Ureter (tissue), 1 donor: Measurements from ENCODE around the gene PRTG. TPM values are rescaled to one million over a fixed set of nuclear protein-coding genes. Genes with fewer than 3 reads are reported as not detected.
"Not testable (repeated sequence)": the region's sequence is repeated elsewhere in the genome, so short reads cannot be mapped to it uniquely, and the experiment has no call there.

Experiments
- DNase-seq: peaks from one replicate; pipeline ENCODE4 v3.0.0-alpha.2; 2020; ENCODE audit warnings: low spot score
- total RNA-seq: library from RNA; stranded (reverse); gene quantifications from one replicate; pipeline ENCODE4 v1.2.4, GENCODE V29; 2023
- donor health status: DM: yes; HTN: yes; CAD: no.

Gene PRTG
- total RNA-seq, 1 donor from 2014 or later, result 3.7 TPM

DNA sequence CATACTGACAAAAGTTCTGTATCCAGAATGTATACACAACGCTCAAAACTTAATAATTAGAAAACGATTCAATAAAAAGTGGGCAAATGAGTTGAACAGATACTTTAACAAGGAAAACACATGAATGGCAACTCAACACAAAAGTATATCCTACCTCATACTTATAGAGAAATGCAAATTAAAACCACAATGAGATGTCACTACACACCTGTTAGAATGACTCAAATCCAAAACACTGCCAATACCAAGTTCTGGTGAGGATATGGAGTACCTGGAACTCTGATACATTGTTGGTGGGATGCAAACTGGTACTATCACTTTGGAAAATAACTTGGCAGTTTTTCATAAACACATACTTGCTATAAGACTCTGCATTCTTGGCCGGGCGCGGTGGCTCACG, 42.1 kb downstream of the PRTG start:
- DNase-seq, result no peak

DNA sequence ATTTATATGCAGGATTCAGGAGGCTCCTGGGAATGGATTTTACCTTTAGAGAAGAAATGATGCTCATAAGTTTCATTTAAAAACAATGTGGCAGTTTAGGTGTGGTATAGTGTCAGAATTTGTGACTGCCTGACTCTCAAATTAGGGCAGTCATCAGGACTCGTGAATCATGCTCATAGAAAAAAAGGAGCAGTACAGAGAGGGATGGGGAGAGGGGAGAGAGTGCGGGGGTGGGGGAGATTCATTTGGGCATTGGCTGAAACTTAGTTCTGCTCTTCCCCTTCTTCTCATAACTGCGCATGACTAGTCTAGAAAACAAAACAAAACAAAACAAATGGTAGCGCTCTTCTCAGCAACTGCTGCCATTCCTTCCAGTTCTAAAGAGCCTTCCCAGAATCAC, 44.3 kb downstream of the PRTG start:
- DNase-seq, result no peak

DNA sequence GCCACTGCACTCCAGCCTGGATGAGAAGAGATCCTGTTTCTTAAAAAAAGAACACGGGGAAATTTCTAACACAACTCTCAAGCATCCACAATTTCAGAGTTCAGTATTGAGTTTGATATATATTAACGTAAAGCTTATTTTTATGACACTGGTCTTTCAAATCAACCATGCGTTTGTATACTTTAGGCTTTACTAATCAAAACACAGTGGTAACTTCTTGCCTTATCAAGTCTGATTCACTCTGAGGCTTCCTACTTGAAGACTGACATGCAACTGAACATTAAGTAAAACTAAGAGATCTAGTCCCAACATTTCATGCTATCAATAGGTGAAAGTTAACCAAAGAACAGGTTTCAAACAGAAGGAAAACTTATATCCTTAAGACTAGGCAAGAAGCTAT, 46.7 kb downstream of the PRTG start:
- DNase-seq, result no peak

DNA sequence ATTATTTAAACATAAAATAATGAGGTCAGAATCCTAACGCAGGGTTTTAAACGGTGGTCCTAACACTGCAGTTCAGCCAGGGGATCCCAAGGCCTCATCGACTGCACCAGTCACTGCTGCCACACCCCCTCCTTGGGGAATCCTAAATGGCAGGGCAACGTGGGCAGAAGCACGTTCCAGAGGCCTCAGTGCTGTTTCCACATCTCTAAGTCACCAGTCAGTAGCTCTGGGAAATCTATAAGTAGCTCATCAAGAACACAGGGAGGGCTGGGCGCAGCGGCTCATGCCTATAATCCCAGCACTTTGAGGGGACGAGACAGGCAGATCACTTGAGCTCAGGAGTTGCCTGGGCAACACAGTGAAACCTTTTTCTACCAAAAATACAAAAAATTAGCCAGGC, 47.5 kb downstream of the PRTG start:
- DNase-seq, result no peak

DNA sequence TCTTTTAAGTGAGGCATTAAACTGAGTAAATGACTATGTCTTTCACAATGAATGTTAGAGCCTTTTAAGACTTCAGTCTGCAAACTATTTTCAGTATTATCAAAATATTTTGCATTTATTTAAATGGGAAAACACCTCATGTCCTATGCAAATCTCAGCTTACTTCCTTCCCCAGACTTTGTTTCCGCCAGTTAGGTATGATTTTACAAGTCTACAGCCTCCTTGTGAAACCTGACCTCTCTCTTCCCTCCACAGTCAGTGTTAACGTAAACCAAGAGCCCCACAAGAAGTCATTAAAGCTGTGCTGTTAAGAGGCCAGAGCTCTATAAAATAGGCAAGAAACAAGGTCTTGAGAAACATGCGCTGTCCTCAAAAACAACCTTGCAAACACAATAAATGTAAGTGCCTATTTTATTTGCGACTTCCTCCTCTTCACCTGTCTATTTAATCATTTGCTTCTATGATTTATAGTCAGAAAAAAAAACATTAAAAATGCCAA, 48.3 kb downstream of the PRTG start:
- DNase-seq, result no peak

DNA sequence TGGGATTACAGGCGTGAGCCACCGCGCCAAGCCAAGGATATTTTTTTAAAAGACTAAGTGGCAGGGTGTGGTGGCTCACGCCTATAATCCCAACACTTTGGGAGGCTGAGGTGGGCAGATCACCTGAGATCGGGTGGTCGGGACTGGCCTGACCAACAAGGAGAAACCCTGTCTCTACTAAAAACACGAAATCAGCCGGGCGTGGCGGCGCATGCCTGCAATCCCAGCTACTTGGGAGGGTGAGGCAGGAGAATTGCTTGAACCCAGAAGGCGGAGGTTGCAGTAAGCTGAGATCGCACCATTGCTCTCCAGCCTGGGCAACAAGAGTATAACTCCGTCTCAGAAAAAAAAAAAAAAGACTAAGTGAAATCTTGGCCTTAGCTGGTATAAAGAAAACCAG, 49.8 kb downstream of the PRTG start:
- DNase-seq, result not testable (repeated sequence)

DNA sequence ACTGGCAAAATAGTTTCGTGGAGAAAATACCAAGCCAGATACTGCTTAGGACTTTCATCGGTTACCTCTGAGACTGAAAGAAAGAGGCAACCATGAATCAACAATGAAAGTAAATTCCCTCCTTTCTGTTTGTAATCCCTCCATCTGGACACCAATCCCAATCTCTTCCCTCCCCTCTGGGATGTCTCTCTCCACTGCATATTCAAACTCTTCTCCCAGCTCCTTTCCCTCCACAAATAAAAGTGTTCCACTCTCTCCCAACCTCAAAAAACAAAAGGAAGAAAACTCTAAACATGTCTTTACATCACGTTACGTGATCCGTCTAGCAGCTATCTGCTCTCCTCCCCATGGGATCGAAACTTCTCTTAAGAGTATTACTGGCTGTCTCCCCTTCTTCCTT, 55.2 kb downstream of the PRTG start:
- no peak for DNase-seq

DNA sequence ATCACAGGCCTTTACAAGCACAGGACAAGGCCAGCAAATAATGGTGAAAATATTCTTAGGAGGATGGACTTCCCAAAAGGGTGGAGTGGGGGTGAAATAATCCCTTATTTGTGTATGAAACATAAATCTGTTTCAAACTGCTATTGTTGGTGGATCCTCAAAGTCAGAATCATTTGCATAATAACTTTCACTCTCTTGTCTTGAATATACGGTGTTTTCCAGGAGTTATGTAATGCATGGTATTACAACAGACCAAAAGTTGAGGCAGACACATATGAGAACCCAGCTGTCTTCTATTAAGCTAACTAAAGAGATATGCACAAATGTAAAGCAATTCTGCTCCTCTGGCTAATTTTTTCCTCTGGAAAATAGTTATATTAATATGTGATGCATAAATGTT, 57.7 kb downstream of the PRTG start:
- DNase-seq, result no peak

DNA sequence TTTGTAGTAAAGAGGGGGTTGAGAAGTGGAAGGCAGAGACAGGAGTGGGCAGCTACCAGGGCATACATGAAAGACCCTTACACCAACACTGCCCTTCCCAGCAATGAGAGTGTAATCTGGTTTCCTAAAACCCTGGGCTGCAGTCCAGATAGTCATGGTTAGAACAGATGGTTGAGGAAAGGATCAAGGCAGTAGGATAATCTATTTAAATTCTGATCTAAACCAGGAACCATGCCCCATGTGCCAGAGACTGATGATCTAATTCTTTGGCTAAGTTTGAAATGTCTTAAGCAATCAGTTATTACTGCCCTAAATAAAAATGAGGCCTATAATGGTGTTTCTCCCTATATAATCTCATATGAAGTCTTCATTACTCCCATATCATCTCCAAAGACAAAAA, 59.6 kb downstream of the PRTG start:
- DNase-seq, result no peak

DNA sequence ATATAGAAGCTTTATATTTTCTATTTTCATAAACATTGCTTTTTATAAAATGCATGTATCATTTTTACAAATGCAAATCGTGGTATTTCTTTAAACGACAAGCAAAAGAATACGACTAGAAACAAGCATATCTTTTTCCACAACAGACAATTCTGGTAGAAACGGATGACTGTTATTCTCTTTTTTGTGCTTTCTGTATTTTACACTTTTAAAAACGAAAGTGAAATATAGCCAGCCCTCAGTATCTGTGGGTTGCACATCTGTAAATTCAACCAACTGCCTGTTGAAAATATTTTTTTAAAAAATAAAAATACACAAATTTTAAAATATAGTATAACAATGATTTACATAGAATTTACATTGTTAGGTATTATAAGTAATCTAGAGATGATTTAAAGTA, 61.3 kb downstream of the PRTG start:
- no peak for DNase-seq

DNA sequence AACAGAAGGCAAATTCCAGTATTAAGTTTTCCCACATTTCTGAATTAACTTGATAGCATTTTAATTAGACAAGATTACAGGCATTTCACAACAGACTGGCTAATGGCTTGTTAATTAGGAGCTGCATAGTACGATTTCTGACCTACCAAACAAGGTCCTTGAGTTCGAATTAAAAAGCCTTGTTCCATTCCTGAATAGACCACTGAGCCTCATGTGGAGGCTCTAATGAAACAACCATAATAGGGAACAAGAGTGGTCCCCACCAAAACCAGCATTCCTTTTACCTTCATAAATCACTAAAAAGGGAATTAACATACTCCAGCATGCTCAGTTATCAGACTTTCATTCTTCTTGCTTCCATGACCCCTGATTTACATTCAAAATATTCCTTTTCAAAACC, 66.4 kb downstream of the PRTG start:
- DNase-seq, result no peak

DNA sequence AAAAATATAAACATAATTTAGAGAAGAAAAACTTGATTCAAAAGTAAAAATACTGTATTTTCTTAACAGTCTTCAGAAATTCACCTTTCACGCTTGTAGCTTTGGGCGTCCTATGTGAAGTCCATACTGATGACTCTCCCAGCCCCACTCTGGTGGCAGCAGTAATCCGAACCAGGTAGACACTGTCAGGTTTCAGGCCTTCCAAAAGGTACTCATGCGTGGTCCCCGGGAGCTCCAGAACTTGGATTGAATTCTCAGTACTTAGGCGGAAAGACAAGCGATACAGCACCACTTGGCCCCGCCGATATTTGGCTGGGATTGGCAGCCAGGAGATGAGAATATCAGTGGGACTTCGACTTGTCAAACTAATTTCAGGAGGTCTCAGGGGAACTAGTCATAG, 69.7 kb downstream of the PRTG start:
- no peak for DNase-seq

DNA sequence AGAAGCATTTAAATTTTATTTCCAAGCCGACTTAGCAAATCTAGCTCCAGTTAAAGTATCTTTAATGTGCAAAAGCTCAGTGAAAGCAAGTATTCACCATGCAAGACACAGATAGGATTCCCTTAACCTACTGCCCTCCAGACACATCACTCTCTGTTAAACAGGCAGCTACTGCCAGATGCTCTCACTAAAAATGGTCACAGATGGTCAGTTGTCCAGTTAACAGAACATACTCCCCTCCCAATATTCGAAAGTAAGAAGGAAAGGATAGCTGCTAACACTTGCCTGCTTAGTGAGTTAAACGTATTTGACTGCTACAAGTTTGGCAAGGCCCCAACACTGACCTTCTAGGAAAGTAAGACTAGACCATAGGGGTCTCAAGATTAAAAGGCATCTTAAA, 73.7 kb downstream of the PRTG start:
- no peak for DNase-seq

DNA sequence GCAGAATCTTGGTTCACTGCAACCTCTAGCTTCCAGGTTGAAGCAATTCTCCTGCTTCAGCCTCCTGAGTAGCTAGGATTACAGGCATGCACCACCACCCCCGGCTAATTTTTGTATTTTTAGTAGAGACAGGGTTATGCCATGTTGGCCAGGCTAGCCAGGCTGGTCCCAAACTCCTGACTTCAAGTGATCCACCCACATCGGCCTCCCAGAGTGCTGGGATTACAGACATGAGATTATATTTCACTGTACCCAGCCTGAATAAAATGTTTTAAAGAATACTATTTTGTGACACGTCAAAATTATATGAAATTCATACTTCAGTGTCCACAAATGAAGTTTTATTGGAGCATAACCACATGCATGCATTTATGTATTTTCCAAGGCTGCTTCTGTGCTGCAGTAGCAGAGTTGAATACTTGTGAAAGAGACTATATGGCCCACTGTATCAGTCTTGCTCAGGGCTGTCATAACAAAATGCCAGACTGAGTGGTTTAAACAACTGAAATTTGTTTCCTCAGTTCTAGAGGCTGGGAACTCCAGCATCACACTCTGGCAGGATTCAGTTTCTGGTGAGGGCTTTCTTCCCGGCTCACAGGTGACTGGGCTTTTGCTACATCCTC, 77.2 kb downstream of the PRTG start:
- DNase-seq, result no peak

DNA sequence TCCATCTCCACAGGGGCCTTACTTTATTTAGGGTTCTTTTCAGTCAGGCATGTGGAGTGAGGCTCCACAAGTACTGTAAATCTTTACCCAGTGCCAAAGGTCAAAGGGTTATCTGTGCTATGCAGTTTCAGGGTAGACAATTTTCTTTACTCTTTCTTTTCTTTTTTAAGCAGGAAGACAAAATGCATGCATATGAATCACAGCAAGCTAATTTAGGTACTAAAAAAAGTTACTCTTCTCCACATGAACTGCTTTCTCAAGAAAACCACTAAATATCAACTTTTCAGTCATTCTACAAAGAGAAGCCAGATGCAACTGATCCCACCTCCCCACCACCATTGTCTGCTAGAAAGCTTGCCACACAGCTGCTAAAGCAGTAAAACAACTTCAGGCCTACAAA, 81.5 kb downstream of the PRTG start:
- DNase-seq, result no peak

DNA sequence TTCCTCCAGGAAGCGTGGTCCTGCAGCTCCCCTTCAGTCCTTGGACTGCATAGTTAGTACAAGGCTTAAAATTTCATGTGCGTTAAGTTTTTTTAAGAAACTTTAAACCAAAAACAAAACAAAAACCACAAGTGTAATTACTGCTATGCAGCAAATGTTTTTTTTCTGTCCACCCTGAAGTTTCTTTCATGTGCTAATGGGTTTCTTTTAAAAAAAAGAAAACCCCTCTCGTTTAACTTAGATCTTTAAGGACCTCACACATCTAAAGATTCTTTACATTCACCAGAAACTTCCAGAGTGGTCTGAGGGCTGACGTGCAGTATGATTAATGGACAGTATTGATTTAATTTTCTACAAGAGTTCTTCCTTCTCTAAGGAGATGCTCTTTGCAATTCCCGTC, 82.8 kb downstream of the PRTG start:
- no peak for DNase-seq

DNA sequence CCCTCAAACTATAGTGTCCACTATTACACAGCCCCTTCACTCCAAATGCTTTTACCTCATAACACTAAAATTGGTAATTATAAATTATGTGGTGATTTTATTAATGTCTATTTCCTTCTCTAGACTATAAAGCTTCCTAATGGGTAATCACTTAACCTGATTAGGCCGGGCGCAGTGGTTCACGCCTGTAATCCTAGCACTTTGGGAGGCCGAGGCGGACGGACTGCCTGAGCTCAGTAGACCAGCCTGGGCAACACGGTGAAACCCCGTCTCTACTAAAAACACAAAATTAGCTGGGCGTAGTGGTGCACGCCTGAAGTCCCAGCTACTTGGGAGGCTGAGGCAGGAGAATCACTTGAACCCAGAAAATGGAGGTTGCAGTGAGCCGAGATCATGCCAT, 83.5 kb downstream of the PRTG start:
- DNase-seq, result no peak

DNA sequence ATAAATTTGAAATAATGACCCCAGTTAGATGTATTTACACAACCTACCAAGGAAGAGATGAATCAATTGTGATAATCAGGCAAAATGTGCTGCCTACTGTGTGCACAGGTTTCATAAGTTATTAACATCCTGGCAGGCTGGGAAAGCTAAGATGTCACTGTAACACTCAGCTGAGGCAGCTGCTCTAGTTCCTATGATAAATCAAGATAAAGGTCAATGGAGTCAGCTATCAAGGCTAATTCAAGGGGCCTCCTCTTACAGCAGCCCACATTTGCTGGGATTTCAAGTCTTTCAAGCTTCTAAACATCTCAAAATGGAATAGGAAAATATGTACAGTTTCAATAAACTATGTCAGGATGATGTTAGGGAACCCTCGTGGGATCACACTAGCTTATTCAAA, 84.1 kb downstream of the PRTG start:
- DNase-seq, result no peak

DNA sequence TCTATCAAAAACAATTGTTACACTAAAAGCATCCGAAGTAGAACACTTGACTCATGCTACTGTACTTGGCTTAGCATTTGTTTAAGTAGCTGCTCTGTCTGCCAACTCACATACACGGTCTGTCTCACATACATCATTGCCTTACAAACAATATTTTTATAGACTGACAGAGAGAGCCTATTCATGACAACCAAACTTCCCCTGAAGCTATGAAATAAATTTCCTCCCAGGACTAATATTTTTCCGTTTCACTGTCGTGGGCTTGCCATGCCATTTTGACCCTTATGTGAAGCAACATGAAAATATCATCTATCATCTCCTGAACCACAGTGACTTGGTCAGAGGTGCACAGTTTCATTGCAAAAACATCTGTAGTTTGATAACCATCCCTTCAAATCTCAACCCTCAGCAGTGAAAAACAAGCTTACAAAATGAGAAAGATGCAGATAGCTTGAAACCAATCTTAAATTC, 88.4 kb downstream of the PRTG start:
- DNase-seq, result no peak

DNA sequence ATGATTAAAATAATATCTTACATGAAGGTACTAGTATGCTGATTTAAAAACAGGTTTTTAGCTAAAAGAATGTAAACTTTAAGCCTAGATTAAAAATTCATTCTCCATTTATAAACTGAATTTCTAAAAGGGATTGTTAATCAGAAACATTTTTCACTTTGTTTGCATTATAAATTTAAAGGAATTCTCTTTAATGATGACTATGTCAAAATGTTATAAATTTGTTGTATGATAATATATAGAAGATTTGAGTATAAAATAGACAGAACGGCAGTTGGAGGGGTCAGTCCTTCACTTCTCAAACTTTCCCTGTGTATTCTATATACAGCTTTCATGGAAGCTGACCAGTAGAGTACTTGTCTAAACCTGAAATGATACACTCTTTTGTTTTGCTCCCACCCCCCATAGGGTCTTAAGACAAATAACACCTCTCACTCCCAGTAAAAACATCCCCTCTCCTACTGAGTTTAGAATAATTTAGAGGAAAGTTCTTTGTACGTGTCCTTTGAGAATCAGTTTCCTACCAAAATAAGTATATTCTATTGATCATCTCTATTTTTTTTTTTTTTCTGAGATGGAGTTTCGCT, 90.0 kb downstream of the PRTG start:
- no peak for DNase-seq

DNA sequence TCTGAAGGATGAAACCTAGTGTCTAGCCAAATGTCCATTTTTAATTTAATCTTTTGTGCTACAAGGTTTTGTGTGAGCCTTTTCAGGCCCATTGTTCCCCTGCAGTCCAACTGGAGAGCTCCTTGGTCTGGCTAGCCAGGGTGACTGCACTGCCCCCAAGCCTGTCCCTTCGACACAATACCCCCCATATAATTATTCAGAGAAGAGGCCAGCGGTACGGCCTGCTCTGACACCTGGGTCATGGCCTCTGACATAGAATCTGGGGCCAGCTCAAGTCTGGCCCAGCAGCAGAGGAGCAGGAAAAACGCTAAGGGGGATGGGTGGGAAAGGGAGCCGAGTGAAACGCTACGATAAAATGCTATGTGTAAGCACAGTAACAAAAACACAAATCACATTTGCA, 90.6 kb downstream of the PRTG start:
- no peak for DNase-seq

DNA sequence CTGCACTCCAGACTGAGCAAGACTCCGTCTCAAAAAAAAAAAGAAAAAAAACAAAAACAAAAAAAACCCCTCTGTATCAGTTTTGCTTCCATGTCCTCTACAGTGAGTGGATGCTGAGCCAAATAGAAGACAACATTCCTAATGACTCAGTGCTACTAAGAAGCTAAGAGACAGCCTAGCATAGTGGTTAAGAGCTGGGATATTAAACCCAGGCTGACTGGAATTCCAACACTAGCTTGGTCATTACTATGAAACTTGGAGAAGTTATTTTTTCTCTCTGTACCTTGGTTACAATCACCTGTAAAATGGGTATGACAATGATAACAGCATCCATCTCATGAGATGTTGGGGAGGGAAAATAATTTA, 93.9 kb downstream of the PRTG start:
- DNase-seq, result no peak

DNA sequence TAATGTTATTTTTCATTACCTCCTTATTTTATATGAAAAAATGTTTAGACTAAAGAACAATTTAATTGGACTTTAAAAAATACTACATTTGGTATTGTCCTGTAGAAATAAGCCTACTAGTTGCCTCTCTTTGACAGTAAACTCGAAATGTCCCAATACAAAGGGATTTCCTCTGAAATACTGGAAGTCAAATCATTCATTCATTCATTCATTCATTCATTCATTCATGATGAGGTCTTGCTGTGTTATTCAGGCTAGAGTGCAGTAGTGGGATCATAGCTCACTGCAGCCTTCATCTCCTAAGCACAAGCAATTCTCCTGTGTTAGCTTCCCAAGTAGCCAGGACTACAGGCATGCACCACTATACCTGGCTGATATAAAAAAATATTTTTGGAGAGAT, 104.2 kb downstream of the PRTG start:
- DNase-seq, result no peak

DNA sequence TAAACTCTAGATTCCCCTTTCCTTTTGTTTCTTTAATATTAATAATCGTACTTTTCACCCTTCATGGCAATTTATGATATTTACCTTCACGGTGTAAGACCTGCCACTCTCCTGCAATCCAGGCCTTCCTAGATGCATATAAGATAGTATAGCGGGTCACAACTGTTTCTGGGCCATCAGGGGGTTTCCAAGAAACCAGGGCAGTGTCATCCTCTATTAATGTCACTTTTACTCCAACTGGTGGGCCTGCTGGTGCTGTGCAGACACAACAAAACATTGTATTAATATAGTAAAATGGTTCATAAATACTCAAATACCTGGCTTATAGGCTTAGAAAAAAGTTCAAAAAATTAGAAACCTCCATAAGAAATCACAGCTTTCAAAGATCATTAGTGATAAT, 105.9 kb downstream of the PRTG start:
- DNase-seq, result no peak
